Measurements from ENCODE around the gene PIBF1.
"Not testable (repeated sequence)": the region's sequence is repeated elsewhere in the genome, so short reads cannot be mapped to it uniquely, and the experiment has no call there.

PIBF1 gene

DNA sequence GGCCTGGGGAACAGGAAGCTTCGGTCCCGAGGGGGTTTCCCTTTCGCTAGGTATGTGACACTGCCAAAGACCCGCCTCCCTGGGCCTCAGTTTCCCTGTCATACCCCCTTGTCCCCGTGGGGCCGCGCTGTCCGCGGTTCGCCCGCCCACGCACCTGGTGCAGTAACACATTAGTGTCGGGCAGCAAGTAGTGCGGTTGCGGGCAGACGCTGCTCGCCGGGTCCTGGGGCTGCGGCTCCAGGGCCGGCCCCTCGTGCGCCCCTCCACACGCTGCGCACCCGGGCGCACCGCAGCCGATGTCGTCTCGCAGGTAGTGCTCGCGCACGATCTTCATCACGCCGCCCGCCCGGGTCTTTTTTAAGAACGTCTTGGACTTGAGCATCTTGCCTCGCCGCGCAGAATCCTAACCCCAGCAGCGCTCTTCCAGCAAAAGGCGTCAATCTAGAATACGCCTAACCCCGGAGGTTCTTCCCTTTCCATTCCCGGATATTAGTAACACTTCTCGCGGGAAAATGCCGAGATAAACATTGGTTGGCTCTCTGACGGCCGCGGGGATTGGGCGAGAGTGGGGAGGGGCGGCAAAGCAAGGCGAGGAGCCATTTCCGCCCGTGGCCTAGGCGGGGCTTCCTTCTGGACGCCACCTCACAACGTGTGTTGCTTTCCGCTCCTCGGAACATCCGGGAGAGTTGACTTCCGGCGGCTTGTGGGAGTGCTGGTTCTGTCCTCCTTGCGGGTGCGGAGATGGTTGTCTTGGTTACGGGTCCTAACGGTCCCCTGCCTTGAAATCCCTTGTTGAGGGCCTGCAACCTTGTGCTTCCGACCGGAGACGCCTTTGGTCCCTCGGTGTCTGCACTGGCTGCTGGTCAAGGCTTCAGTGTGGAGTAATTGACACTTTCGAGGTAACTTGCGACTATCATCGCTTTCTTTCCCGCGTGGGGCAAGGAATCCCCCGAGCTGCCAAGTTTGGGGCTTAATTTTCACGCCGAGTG is at the start of gene PIBF1, which contains the start of gene DIS3:
TSS of gene PIBF1 (plus strand) at position 683 of the 989 bp plus-strand sequence. CDS start 1,337 bp downstream, outside the sequence.
TSS of gene DIS3 (minus strand) at position 450 of the 989 bp plus-strand sequence. CDS start at position 382, 68 bp downstream.
- DNase-seq: peak; percentile 98

- no peak for DNase-seq
Observed at GRCh38 chr13:72737033-72737432, 44.9 kb upstream of the PIBF1 start.

GRCh38 chr13:72740015-72740414 is 41.9 kb upstream of the PIBF1 start:
- no peak for DNase-seq

DNA sequence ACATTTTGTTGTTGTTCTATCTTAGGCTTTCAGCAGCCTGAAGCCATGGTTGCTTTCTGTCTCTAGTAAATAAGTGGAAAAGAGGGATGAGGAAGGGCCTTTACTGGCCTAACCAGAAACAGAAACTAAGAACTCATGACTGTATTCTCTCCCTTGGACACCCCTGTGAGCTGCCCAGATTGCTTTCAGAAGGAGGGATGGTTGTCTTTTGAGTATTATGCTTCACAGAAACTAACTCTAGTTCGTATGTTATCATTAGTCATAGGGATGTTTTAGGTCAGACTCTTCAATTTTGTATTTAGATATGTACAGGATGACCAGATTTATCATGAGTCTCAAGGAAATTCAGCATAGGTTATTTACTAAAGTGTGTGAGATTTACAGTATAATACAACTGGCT is 36.7 kb upstream of the PIBF1 start:
- no peak for DNase-seq

- DNase-seq: no peak
Observed at GRCh38 chr13:72751220-72751619, 30.7 kb upstream of the PIBF1 start.

- no peak for DNase-seq
Observed at GRCh38 chr13:72754111-72754510, 27.8 kb upstream of the PIBF1 start.

- DNase-seq: no peak
Observed at GRCh38 chr13:72757792-72758535, 24.0 kb upstream of the PIBF1 start.

- DNase-seq: no peak
Observed at GRCh38 chr13:72760189-72760588, 21.7 kb upstream of the PIBF1 start.

GRCh38 chr13:72763411-72763810 is 18.5 kb upstream of the PIBF1 start:
- no peak for DNase-seq

DNA sequence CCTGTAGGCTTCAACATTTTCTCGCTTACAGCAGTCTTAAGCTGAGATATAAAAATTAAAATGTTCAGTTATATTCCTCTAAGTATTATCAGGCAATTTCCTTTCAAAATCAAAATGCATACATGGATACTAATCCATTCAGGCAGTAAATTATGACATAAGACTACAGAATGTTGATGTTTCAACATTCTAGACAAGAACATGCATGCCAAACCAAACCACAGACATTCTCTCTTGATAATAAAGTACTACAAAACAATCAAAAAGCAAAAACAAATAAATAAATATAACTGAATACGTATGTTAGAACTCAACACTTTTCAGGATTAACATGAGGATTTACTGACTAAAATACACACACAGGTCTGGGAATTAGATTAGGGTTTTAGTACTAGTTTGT is 7.9 kb upstream of the PIBF1 start:
- DNase-seq: no peak

DNA sequence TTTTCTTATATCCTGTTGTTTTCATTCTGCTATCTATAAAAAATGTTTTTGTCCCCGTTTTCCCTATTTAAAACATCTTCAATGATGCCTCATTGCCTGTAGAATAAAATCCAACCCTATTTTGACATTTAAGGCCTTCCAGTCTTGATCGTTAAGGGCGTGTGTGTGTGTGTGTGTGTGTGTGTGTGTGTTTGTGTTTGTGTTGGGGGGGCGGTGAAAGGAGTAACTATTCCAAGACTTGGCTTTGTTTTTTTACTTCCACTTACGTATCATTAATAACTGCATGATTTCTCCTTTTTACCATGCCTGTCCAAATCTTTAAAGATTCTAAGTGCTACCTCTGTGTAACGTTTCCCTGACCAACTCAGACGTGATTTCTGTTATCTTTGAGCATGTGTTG is 784 bp downstream of the PIBF1 start:
- no peak for DNase-seq

DNA sequence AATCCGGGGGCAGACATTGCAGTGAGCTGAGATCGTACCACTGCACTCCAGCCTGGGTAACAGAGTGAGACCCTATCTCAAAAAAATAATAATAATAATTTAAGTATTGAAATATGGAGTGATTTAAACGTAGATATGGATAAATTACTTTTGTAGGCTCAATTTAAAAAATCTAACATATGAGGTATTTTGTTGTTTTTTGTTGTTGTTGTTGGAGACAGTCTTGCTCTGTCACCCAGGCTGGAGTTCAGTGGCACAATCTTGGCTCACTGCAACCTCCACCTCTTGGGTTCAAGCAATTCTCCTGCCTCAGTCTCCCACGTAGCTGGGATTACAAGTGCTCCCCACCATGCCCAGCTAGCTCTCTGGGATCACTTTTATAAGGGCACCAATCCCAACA is 2.7 kb downstream of the PIBF1 start:
- DNase-seq: not testable (repeated sequence)

DNA sequence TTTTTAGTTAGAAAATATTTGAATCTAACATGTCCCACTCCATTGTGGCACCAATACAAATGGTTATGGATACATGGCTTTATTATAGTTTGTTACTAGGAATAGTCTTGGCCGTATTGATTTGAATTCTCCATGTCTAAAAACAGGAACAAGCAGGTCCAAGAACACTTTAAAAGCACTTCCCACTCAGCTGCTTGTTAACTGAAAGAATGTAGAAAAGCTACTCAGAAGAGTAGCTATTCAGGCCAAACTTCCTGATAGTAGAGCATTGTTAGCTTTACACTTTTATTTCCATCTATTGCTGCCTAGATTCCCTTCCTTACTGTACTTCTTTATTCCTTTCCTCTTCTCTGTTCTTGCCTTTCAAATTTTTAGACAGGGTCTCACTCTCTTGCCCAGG is 6.9 kb downstream of the PIBF1 start:
- DNase-seq: no peak

- DNase-seq: no peak
Observed at GRCh38 chr13:72792640-72793039, 10.7 kb downstream of the PIBF1 start.

DNA sequence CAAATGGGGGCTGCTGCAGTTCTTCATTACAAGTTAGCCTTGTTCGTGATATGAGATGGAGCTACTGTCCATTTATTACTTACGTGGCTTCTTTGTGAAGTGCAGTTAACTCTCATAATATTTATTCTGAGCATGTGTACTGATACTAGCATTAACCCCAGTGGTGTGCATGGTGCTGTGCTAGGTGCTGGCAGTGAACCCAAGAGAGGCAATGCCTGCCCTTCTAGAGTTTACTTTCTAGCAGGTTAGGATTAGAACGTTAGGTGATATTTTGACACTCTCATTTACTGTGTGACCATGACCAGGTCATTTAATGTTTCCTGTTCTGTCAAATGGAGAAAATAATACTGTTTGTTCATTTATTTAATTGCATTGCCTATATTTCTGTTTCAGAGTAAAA is 16.9 kb downstream of the PIBF1 start:
- no peak for DNase-seq

GRCh38 chr13:72804301-72804700 is 22.4 kb downstream of the PIBF1 start:
- DNase-seq: no peak

GRCh38 chr13:72805676-72806346 is 23.9 kb downstream of the PIBF1 start:
- DNase-seq: no peak

- not testable (repeated sequence) for DNase-seq
Observed at GRCh38 chr13:72806514-72806913, 24.6 kb downstream of the PIBF1 start.

- peak; percentile 25 for DNase-seq
Observed at GRCh38 chr13:72808917-72809500, 27.1 kb downstream of the PIBF1 start.

- DNase-seq: peak; percentile 56
Observed at GRCh38 chr13:72820156-72820897, 38.4 kb downstream of the PIBF1 start.

- no peak for DNase-seq
Observed at GRCh38 chr13:72820898-72821279, 39.0 kb downstream of the PIBF1 start.

DNA sequence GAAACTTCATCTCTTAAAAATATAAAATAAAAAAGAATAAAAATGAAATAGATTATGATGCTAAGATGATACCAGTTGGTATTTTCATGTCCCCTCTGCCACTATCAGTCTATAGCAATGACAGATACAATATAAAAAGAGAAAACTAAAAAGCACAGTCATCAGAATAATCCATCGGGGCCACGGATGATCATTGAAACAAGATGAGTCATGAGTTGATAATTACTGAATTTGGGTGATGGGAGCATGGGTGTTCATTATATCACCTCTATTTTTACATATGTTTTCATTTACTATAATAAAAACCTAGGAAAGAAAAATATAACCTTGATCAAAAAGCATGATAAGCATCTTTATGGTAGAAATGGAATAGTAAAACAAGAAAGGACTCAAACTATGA is 41.1 kb downstream of the PIBF1 start:
- no peak for DNase-seq

All from fibroblast of upper back skin (primary cell).